K562 (cell line): ENCODE data around the gene DCTN5. TPM values are rescaled to one million over a fixed set of nuclear protein-coding genes. Genes with fewer than 3 reads are reported as not detected.

Experiments
- BRD4 ChIP-seq: fragments of 200-600 bp; sonication (generic); IDR thresholded peaks from 2 replicates; pipeline ENCODE4 v1.6.1; 2017; ENCODE audit warnings: inconsistent platforms
- CTBP1 ChIP-seq: fragments of 450-650 bp; IDR thresholded peaks from 2 replicates; pipeline ENCODE4 v1.6.1; 2016; ENCODE audit warnings: borderline replicate concordance
- ERF ChIP-seq: fragments of 450-650 bp; formaldehyde crosslinking; IDR thresholded peaks from 2 replicates; pipeline ENCODE4 v1.4.0; 2020; ENCODE audit warnings: mild to moderate bottlenecking, mixed read lengths
- MITF ChIP-seq: IDR thresholded peaks from 2 replicates; pipeline ENCODE4 v1.6.1; 2014; ENCODE audit warnings: antibody characterized with exemption
- NR2C2 ChIP-seq, 2 experiments: fragments of 200-800 bp in 1 of 2; sonication (Bioruptor generic) in 1 of 2; sonication (generic) in 1 of 2; formaldehyde crosslinking in 1 of 2; IDR thresholded peaks; 2 replicates each; pipeline versions ENCODE4 v1.6.1 to v1.8.0; 2016 to 2022; ENCODE audit warnings: mild to moderate bottlenecking in 1 of 2, missing compliant biosample characterization in 1 of 2, missing genetic modification characterization in 1 of 2, missing genetic modification reagents in 1 of 2
- PML ChIP-seq: IDR thresholded peaks from 2 replicates; pipeline ENCODE4 v1.6.1; 2012; ENCODE audit warnings: low read length, inconsistent platforms
- RCOR1 ChIP-seq, 2 experiments: IDR thresholded peaks; 2 replicates each; pipeline ENCODE4 v1.6.1; 2012; ENCODE audit warnings: low read depth in 2 of 2, low read length in 2 of 2, borderline replicate concordance in 1 of 2, improper control_type of control experiment in 1 of 2
- SIX5 ChIP-seq, 2 experiments: IDR thresholded peaks; 2 replicates each; pipeline ENCODE4 v1.6.1; 2011; ENCODE audit warnings: low read length in 2 of 2, borderline replicate concordance in 1 of 2, low read depth in 1 of 2, mild to moderate bottlenecking in 1 of 2, moderate library complexity in 1 of 2; ENCODE audit not compliant: insufficient read depth in 1 of 2
- TARDBP ChIP-seq: fragments of 450-650 bp; IDR thresholded peaks from 2 replicates; pipeline ENCODE4 v1.6.1; 2016
- YBX1 ChIP-seq: fragments of 450-650 bp; IDR thresholded peaks from 2 replicates; pipeline ENCODE4 v1.7.1; 2016; ENCODE audit warnings: mild to moderate bottlenecking
- ZNF280A ChIP-seq: fragments of 450-650 bp; IDR thresholded peaks from 2 replicates; pipeline ENCODE4 v1.6.1; 2018; ENCODE audit warnings: mild to moderate bottlenecking, low read depth; ENCODE audit not compliant: partially characterized antibody
- ZNF561 ChIP-seq: fragments of 450-650 bp; formaldehyde crosslinking; conservative IDR thresholded peaks from 2 replicates; pipeline ENCODE4 v1.4.0; 2020; ENCODE audit warnings: mild to moderate bottlenecking, moderate library complexity
- ZNF778 ChIP-seq: fragments of 450-650 bp; formaldehyde crosslinking; IDR thresholded peaks from 2 replicates; pipeline ENCODE4 v1.4.0; 2020; ENCODE audit warnings: mild to moderate bottlenecking, moderate library complexity
- polyA plus RNA-seq, 8 experiments: library from polyadenylated mRNA; depleted of rRNA in 4 of 8; stranded (reverse) in 5 of 8; unstranded in 3 of 8; fragments of >200 nt; fragmentation: Nextera tagmentation in 2 of 8; fragmentation: Illumina TruSeq in 1 of 8; extraction: Ambion mirVana in 2 of 8; extraction: Trizol in 1 of 8; gene quantifications; 2 replicates each; pipeline versions ENCODE4 v1.2.1 to v1.2.3, GENCODE V29; 2011 to 2014; ENCODE audit warnings: inconsistent platforms in 1 of 8, missing spikeins in 1 of 8
- total RNA-seq, 7 experiments: library from RNA; depleted of rRNA in 6 of 7; stranded (reverse); fragments of >200 nt in 6 of 7; fragmentation: Illumina TruSeq in 2 of 7; extraction: Trizol in 2 of 7; gene quantifications; 2 replicates each; pipeline versions ENCODE4 v1.2.1 to v1.2.3, GENCODE V29; 2011 to 2021; ENCODE audit warnings: low replicate concordance in 1 of 7
- TF ChIP-seq, protein P1 (sequence below): fragments of 250-450 bp; sonication (Bioruptor Pico); IDR thresholded peaks from 2 replicates; pipeline ENCODE4 v1.9.0; 2021; ENCODE audit warnings: mild to moderate bottlenecking, inconsistent platforms
- TF ChIP-seq, protein P2 (sequence below): fragments of 450-650 bp; IDR thresholded peaks from 2 replicates; pipeline ENCODE4 v1.6.1; 2014; ENCODE audit warnings: low read depth, mild to moderate bottlenecking, moderate library complexity, borderline replicate concordance
- TF ChIP-seq, protein P3 (sequence below): sonication (generic); formaldehyde crosslinking; IDR thresholded peaks from 2 replicates; pipeline ENCODE4 v1.8.0; 2022; ENCODE audit warnings: missing genetic modification reagents, mild to moderate bottlenecking, borderline replicate concordance
- TF ChIP-seq, protein P4 (sequence below): fragments of 450-650 bp; IDR thresholded peaks from 2 replicates; pipeline ENCODE4 v1.7.0; 2016; ENCODE audit warnings: borderline replicate concordance

DCTN5 gene
- total and polyA plus RNA-seq, 9 of the 15 experiments (the other 6 are each of a cell fraction or from before 2014, with no cell fraction given): 35.8 to 149 (median 75.9) TPM

- TF ChIP-seq, protein P1, sequence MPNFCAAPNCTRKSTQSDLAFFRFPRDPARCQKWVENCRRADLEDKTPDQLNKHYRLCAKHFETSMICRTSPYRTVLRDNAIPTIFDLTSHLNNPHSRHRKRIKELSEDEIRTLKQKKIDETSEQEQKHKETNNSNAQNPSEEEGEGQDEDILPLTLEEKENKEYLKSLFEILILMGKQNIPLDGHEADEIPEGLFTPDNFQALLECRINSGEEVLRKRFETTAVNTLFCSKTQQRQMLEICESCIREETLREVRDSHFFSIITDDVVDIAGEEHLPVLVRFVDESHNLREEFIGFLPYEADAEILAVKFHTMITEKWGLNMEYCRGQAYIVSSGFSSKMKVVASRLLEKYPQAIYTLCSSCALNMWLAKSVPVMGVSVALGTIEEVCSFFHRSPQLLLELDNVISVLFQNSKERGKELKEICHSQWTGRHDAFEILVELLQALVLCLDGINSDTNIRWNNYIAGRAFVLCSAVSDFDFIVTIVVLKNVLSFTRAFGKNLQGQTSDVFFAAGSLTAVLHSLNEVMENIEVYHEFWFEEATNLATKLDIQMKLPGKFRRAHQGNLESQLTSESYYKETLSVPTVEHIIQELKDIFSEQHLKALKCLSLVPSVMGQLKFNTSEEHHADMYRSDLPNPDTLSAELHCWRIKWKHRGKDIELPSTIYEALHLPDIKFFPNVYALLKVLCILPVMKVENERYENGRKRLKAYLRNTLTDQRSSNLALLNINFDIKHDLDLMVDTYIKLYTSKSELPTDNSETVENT: peak; percentile 98
- TF ChIP-seq ZNF778: no peak
- TF ChIP-seq NR2C2 (CRISPR knock-in tag; IDR thresholded peaks at IDR 0.05): no peak
- peak; percentile 88 for TF ChIP-seq NR2C2 (tag; IDR thresholded peaks at IDR 0.05)
- TF ChIP-seq, protein P2, sequence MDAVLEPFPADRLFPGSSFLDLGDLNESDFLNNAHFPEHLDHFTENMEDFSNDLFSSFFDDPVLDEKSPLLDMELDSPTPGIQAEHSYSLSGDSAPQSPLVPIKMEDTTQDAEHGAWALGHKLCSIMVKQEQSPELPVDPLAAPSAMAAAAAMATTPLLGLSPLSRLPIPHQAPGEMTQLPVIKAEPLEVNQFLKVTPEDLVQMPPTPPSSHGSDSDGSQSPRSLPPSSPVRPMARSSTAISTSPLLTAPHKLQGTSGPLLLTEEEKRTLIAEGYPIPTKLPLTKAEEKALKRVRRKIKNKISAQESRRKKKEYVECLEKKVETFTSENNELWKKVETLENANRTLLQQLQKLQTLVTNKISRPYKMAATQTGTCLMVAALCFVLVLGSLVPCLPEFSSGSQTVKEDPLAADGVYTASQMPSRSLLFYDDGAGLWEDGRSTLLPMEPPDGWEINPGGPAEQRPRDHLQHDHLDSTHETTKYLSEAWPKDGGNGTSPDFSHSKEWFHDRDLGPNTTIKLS: peak; percentile 68
- TF ChIP-seq ZNF561 (CRISPR knock-in tag): no peak
- no peak for TF ChIP-seq YBX1
- TF ChIP-seq PML: no peak
- TF ChIP-seq BRD4: no peak
- no peak for TF ChIP-seq MITF
- no peak for TF ChIP-seq ZNF280A
- peak; percentile 17 to 27; a peak in 2 of 4 replicates for TF ChIP-seq SIX5 (IDR thresholded peaks at IDR 0.05; ENCODE audit: borderline replicate concordance in 1 of 2, insufficient read depth in 1 of 2, low read depth in 1 of 2, low read length in 2 of 2)
- TF ChIP-seq CTBP1: peak; percentile 80
- TF ChIP-seq, protein P3, sequence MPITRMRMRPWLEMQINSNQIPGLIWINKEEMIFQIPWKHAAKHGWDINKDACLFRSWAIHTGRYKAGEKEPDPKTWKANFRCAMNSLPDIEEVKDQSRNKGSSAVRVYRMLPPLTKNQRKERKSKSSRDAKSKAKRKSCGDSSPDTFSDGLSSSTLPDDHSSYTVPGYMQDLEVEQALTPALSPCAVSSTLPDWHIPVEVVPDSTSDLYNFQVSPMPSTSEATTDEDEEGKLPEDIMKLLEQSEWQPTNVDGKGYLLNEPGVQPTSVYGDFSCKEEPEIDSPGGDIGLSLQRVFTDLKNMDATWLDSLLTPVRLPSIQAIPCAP: no peak
- TF ChIP-seq TARDBP: no peak
- no peak for TF ChIP-seq ERF (CRISPR knock-in tag)
- TF ChIP-seq, protein P4, sequence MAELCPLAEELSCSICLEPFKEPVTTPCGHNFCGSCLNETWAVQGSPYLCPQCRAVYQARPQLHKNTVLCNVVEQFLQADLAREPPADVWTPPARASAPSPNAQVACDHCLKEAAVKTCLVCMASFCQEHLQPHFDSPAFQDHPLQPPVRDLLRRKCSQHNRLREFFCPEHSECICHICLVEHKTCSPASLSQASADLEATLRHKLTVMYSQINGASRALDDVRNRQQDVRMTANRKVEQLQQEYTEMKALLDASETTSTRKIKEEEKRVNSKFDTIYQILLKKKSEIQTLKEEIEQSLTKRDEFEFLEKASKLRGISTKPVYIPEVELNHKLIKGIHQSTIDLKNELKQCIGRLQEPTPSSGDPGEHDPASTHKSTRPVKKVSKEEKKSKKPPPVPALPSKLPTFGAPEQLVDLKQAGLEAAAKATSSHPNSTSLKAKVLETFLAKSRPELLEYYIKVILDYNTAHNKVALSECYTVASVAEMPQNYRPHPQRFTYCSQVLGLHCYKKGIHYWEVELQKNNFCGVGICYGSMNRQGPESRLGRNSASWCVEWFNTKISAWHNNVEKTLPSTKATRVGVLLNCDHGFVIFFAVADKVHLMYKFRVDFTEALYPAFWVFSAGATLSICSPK: no peak
- no peak; a peak in 1 of 4 replicates for TF ChIP-seq RCOR1 (IDR thresholded peaks at IDR 0.05; ENCODE audit: borderline replicate concordance in 1 of 2, low read depth in 2 of 2, low read length in 2 of 2)
Measured at GRCh38 chr16:23595951-23596720, 45.1 kb upstream of the DCTN5 start, which contains the start of gene NDUFAB1 (continued).
